Activated CD4-positive, alpha-beta T cell treated with anti-CD3 and anti-CD28 coated beads for 1 hour (primary cell): ENCODE measurements around the gene LEMD2.
A peak's percentile ranks its signal among the peaks of the same experiment; 100 is the strongest.

Experiments used
- DNase-seq: peaks from one replicate; pipeline ENCODE4 v3.0.0-alpha.2; 2020

LEMD2 gene

DNA sequence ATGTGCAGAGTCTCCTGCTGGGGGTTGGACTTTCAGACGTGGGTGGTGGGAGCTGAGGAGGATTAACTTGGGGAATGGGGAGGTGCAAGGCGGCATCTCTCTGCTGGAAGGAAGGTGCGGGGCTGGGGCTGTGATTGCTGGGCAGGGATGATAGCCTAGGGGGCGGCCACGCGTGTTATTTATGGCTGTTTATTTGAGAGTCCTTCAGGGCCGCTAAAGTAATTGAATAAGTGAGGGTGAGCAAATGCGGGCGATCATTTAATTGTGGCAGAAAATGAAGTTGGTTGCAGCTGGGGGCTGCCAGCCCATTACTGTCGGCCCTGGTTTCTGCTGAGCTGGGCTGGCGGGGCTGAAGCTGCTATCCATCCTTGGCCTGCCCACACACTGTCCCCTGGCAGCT lies 34.7 kb downstream of the LEMD2 start:
- no peak for DNase-seq

GRCh38 chr6:33752646-33753015 lies 36.3 kb downstream of the LEMD2 start:
- DNase-seq = no peak

DNA sequence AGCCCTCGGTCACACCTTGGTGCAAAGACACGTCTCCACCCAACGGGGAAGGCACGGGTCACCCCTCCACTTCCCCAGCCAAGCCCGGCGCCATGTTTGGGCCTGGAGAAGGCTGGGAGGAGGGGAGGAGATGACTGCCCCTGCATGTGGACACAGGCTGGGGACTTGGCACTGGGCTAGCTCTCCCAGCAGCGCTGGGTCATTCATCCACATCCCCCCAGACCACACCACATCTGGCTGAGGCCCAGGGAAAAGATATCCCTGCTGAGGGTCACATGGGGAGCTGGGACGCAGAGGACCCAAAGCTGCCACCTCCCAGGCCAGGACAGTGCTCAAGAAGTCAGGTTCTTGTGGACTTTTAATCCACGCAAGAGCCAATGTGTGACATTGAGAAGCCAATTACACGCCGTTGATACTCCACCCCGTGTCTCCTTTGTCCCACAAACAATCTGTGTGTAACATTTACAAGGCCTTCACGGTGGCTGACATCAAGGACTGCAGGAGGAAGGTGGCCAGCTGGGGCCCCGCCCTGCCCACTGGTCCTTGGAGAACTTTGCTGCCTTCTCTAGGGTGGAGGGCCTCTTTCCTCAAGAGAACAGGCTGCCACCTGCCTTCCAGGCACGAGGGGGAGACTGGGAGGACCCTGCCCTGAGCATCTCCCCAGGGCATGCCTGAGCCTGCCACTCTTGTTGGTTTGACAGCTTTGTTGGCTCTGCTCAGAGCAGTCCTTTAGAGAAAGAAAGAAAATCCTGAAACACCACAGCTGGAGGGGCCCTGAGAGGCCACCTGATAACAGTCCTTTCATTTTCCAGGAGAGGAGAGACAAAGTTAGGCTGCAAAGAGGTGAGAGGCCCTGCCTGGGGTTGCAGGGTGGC lies 36.9 kb downstream of the LEMD2 start:
- no peak for DNase-seq

- no peak for DNase-seq
Observed at GRCh38 chr6:33750244-33750991, 38.5 kb downstream of the LEMD2 start.

DNA sequence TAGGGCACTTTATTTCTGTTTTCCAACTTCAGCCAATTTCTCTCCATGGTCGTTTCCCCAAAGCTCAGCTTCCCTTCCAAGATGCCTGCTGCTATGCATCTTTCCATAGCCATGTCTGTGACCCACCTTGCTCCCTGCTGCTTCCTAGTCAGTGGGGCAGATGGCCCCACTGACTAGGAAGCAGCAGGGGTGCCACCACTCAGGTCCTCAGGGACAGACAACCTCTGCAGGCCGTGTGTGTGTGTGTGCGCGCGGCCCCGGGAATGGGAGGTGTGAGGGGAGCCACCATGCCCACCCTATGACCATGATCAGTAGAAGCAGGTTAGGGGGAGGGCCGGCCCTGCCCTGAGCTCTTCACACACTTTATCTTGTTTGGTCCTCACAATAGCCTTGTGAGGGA lies 39.5 kb downstream of the LEMD2 start:
- DNase-seq = no peak

GRCh38 chr6:33748841-33749240 lies 40.1 kb downstream of the LEMD2 start:
- no peak for DNase-seq

DNA sequence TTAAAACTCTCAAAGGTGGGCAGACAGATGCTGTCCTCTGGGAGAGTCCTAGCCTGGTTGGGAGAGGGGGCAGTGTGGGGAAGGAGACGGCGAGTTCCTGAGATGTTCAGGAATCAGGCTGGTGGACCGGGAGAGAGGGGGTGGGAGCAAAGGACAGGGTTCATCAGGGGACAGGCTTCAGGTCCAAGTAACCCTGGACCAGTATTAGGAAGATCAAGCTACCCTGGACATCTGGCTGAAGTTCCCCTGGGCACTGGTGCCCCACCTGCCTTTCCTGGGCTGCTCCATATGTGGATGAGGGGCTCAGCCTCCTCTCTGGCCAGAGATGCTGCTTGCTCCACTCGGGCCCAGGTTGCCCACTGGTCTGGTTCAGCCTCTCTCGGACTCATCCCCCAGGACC lies 41.1 kb downstream of the LEMD2 start:
- DNase-seq = no peak

- no peak for DNase-seq
Observed at GRCh38 chr6:33746651-33747100, 42.3 kb downstream of the LEMD2 start, which contains the start of gene IP6K3. Gene IP6K3, minus strand, starts transcription at chr6:33746905. Its CDS starts 11,429 bp downstream, at chr6:33735476.

DNA sequence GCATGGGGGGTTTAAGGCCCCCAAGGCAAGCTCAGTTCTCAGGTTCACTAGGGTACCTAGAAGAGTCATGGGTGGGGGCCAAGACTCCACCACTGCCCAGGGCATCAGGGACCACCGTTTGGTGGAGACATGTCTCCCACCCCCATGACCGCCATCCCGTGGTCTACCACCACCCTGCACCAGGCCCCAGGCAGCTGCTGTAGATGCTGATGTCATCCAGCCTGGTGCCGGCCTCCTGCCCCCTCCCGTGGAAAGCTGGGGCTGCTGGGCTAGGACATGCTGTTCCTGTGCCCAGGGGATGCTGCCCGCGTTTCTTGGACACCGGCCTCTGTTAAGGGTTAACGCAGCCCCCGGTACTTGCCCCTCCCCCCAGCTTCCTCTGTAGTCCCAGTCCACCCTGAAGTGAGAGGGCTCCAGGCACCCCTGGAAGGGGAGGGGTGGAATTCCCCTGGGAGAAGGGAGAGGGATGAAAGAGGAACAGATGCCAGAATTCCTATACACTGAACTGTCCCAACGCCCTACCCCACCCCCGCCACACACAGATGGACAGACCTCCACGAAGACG lies 42.8 kb downstream of the LEMD2 start:
- no peak for DNase-seq

DNA sequence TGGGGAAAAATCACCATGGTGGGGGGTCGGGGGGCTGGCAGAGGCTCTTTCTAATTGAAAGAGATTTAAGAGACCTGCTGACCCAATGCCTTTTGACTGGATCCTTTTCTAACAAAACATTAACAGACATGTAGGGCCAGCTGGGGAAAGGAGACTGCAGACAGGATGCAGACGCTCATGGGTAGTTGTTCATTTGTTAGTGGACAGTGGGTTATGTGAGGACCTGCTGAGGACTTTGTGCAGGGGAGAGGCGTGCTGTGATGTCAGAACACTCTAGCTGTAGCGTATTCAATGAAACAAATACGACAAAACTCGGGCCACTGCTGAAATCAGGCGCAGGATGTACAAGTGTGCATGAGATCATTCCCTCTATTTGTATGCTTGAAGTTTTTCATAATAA lies 43.4 kb downstream of the LEMD2 start:
- DNase-seq = no peak

GRCh38 chr6:33744895-33745546 lies 43.9 kb downstream of the LEMD2 start:
- no peak for DNase-seq

- peak; percentile 59 for DNase-seq
Observed at GRCh38 chr6:33744001-33744848, 44.7 kb downstream of the LEMD2 start.

- DNase-seq = no peak
Observed at GRCh38 chr6:33742837-33743236, 46.1 kb downstream of the LEMD2 start.

DNA sequence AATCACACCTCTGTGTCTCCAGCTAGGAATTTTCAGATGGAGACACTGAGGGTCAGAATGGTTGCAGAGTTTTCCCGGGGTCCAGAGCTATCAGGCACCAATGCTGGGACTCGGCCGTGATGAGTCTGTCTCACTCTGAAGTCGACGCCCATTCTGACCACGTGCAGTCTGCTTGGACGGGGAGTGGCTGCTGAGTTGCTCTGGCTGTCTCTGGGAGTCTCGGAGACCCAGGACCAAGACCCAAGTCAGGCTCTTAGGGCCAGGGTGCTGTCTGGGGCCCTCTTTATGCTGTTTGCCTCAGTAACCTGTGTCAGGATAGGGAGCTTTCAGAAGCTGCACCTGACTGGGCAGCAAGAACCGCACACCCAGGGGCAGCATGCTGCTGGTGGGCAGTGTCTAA lies 46.8 kb downstream of the LEMD2 start:
- DNase-seq = no peak

DNA sequence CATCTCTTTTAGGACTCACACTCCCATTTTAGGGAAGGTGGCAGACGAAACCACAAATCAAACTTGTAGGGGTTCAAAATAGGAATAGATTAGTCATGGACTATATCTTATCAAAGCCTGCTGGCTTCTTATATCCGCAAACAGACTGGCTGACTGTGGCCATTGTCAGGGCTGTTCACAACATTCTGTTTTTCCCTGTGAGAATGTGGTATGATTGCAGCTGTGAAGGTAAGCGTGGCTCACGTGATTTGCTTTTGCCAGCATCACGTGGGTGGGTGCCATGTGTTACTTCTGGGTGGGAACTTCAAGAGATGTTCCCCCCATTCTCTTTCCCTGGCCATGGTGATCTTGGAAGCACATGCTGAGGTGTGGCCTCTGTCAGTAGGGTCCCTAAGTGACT lies 48.1 kb downstream of the LEMD2 start:
- DNase-seq = no peak

GRCh38 chr6:33740204-33740608 lies 48.7 kb downstream of the LEMD2 start:
- no peak for DNase-seq

GRCh38 chr6:33739571-33739970 lies 49.4 kb downstream of the LEMD2 start:
- no peak for DNase-seq

DNA sequence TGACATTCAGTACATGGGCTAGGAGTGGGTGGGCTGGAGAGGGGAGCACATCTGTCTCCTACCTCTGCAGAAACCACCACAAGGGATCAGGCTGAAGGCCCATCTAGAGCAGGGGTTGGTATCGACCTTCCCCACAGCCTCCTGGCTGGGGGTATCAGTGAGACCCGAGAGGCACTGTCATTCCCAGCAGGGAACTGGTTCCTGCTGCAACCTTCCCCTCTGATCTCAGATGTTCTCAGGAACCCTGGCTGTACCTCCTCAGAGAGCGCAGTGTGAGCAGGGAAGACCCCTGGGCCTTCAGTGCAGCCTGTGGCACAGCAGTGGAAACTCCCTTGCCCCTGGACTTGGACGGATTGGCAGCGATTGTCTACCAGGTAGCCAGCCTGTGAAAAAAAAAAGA lies 50.1 kb downstream of the LEMD2 start:
- no peak for DNase-seq

DNA sequence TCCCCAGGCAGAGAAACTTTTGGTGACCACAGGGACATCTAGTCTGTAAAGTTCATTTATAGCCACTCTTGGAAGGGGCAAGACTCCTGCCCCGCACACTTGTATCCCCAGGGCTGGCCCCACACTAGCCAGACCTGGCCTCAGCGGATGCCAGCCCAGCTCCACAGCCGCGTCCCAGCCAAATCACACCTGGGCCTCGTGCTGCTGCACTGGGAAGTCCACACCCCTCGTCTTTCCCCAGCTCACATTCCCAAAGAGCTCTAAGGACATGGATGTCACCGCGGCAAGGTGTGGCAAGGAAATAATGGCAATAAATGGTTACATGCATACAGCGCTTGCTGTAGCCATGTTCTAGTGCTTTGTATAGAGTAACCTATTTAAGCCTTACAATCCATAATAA lies 50.8 kb downstream of the LEMD2 start:
- DNase-seq = no peak

DNA sequence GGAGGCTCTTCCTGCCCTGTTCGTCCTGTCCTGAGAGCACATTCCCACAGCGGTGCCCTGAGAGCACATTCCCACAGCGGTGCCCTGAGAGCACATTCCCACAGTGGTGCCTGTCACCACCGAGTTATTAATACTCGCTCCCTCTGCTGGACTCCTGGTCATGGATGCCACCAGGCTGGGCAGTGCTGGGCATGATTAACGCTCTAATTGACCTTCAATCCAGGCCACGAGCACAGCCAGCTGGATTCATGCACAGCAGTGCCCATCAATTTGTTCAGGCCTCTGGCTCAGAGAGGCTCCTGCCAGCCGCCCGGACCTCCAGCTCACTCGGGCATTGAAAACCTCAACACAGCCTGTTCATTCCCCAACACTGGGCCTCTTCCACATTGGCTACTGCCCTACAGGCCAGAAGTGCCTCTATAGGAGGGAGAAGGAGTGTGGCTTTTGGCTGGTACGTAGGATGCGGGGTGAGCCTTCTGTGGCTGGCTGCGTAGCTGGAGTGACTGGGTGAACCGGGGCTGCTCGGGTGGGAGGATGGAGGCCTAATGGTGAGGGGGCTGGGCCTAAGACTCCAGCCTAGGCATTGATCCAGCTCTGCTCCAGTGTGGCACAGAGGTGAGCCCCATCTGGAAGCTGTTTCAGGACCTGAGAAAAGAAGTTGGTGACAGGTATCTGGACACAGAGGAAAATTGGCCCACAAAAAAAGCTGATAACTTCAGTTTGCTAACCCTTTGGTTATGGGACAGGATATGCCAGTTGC lies 51.5 kb downstream of the LEMD2 start:
- DNase-seq = no peak

DNA sequence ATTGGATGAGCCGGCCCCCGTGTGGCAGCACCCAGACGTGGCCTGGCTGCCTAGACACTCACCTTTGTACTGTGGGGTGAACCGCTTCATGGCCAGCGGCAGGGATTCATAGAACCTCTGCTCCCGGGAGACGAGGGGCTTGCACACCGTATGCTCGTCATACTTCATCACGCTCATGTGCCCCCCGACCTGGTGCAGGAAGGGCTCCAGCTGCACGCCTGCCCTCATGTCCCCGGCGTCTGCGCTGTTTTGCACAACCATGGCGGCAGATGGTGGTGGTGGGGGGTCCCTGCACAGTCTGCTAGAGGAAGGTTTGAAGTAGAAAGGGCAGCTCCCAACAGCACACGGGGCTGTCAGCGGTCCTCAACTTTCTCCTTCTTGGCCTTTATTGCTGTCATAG lies 53.7 kb downstream of the LEMD2 start:
- no peak for DNase-seq

DNA sequence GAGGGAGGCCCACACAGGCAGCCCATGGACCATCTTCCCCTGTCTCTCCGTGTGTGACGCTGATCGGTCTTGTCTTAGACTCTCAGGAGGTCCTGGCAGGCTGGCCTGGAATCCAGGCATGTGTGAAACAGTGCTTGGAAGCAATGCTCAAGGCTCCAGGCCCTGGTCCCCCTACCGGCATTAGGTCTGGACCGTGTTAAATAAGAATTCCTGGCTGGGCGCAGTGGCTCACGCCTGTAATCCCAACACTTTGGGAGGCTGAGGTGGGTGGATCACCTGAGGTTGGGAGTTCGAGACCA lies 55.3 kb downstream of the LEMD2 start:
- no peak for DNase-seq
